Renal cortex interstitium (tissue), 15 donors: ENCODE measurements around the gene TUFT1. TPM values are rescaled to one million over a fixed set of nuclear protein-coding genes. Genes with fewer than 3 reads are reported as not detected.

Source experiments
- DNase-seq, 11 donors: peaks; one replicate each; pipeline ENCODE4 v3.0.0-alpha.2; 2013; ENCODE audit warnings: low read depth in 9 of 11, low spot score in 4 of 11; ENCODE audit errors: extremely low read depth in 1 of 11
- long read RNA-seq, 16 experiments: transcript quantifications; one replicate each; lab custom pipeline, GENCODE V29; 2026
- polyA plus RNA-seq, 3 donors: library from polyadenylated mRNA; unstranded; fragments of 120-200 nt; gene quantifications; one replicate each; pipeline ENCODE4 v1.2.1, GENCODE V29; 2013; ENCODE audit not compliant: insufficient read length in 3 of 3

TUFT1 gene
- polyA plus RNA-seq, result 10 to 100 TPM in 2 of 3 donors, 1 to 10 TPM in 1; 9.0 to 15.3 (median 11.4) TPM
- long read RNA-seq, donor 1, result 0 reads
- long read RNA-seq, donor 2, partial matches to known transcripts, result 0 of 4 reads
- long read RNA-seq, donor 2, other reads (novel, unspliced or antisense), result 0 of 4 reads
- long read RNA-seq, donor 3, partial matches to known transcripts, result 0 of 1 reads
- long read RNA-seq, donor 3, other reads (novel, unspliced or antisense), result 0 of 1 reads
- long read RNA-seq, donor 4, partial matches to known transcripts, result 0 of 2 reads
- long read RNA-seq, donor 4, other reads (novel, unspliced or antisense), result 0 of 2 reads
- long read RNA-seq, donor 5, result 0 reads
- long read RNA-seq, donor 6, partial matches to known transcripts, result 0 of 1 reads
- long read RNA-seq, donor 6, other reads (novel, unspliced or antisense), result 0 of 1 reads
- long read RNA-seq, donor 7, partial matches to known transcripts, result 8 of 9 reads
- long read RNA-seq, donor 7, other reads (novel, unspliced or antisense), result 0 of 9 reads
- long read RNA-seq, donor 8, partial matches to known transcripts, result 16 of 19 reads
- long read RNA-seq, donor 8, other reads (novel, unspliced or antisense), result 0 of 19 reads
- long read RNA-seq, donor 9, partial matches to known transcripts, result 0 of 4 reads
- long read RNA-seq, donor 9, other reads (novel, unspliced or antisense), result 0 of 4 reads
- long read RNA-seq, donor 10, partial matches to known transcripts, result 0 of 1 reads
- long read RNA-seq, donor 10, other reads (novel, unspliced or antisense), result 0 of 1 reads
- long read RNA-seq, donor 11, partial matches to known transcripts, result 0 of 1 reads
- long read RNA-seq, donor 11, other reads (novel, unspliced or antisense), result 0 of 1 reads
- long read RNA-seq, donor 12, partial matches to known transcripts, result 0 of 1 reads
- long read RNA-seq, donor 12, other reads (novel, unspliced or antisense), result 0 of 1 reads
- long read RNA-seq, donor 13, partial matches to known transcripts, result 0 of 4 reads
- long read RNA-seq, donor 13, other reads (novel, unspliced or antisense), result 0 of 4 reads
- long read RNA-seq, donor 14, partial matches to known transcripts, result 0 of 1 reads
- long read RNA-seq, donor 14, other reads (novel, unspliced or antisense), result 0 of 1 reads
- long read RNA-seq, donor 15, result 0 reads
- long read RNA-seq, donor 16, transcript TUFT1-202 (12 exons, 3,033 nt), result major isoform, 13 of 13 reads
- long read RNA-seq, donor 16, partial matches to known transcripts, result 0 of 13 reads
- long read RNA-seq, donor 16, other reads (novel, unspliced or antisense), result 0 of 13 reads

- DNase-seq, result peak; percentile 74 to 92 (median 84)
These were observed at the start of gene TUFT1 for GRCh38 chr1:151540021-151540981. Gene TUFT1, plus strand, starts transcription at chr1:151540309. Its CDS starts 58 bp downstream, at chr1:151540367.

GRCh38 chr1:151491641-151492040 is 48.5 kb upstream of the TUFT1 start:
- no peak for DNase-seq

- no peak for DNase-seq
These were observed 48.0 kb upstream of the TUFT1 start for GRCh38 chr1:151492120-151492519.

- DNase-seq, result no peak
These were observed 47.1 kb upstream of the TUFT1 start for GRCh38 chr1:151493042-151493441.

GRCh38 chr1:151494741-151495281 is 45.3 kb upstream of the TUFT1 start:
- no peak for DNase-seq

GRCh38 chr1:151495316-151495715 is 44.8 kb upstream of the TUFT1 start:
- DNase-seq, result no peak

- no peak for DNase-seq
These were observed 40.7 kb upstream of the TUFT1 start for GRCh38 chr1:151499365-151499764.

- no peak for DNase-seq
These were observed 40.2 kb upstream of the TUFT1 start for GRCh38 chr1:151499930-151500329.

GRCh38 chr1:151501474-151501873 is 38.6 kb upstream of the TUFT1 start:
- no peak for DNase-seq

GRCh38 chr1:151502035-151502700 is 37.9 kb upstream of the TUFT1 start:
- DNase-seq, result no peak

GRCh38 chr1:151502859-151503780 is 37.0 kb upstream of the TUFT1 start:
- DNase-seq, result no peak

GRCh38 chr1:151504252-151504651 is 35.9 kb upstream of the TUFT1 start:
- DNase-seq, result no peak

- no peak for DNase-seq
These were observed 35.4 kb upstream of the TUFT1 start for GRCh38 chr1:151504759-151505158.

GRCh38 chr1:151508833-151509232 is 31.3 kb upstream of the TUFT1 start:
- DNase-seq, result no peak

- DNase-seq, result no peak
These were observed 30.6 kb upstream of the TUFT1 start for GRCh38 chr1:151509350-151510019.

- DNase-seq, result no peak
These were observed 30.1 kb upstream of the TUFT1 start for GRCh38 chr1:151510020-151510405.
